NCI-H524 treated with DMSO at 0.1 percent for 48 hours (cell line): ENCODE measurements around the gene ADGRL2.
"Not testable (repeated sequence)": the region's sequence is repeated elsewhere in the genome, so short reads cannot be mapped to it uniquely, and the experiment has no call there.

Experiments used
- DNase-seq: peaks from one replicate; lab custom pipeline; 2025; lab: John Stamatoyannopoulos, UW

Gene ADGRL2

DNA sequence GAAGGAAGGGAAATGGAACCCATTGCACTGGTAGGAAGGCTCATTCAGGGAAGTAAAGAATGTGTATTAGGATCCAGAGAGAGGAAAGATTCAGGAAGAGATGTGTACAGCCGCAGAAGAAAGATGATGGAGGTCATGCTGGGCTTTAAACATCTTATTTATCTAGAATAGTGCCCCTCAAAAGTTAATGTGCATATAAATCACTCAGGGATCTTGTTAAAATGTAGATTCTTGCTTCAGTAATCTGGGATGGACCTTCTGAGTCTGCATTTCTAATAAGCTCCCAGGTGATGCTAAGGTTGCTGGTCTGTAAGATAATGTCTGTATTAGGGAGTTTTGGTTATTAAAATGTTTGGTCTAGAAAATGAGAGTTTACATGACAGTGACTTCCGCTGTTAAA, 46.3 kb downstream of the ADGRL2 start:
- no peak for DNase-seq

DNA sequence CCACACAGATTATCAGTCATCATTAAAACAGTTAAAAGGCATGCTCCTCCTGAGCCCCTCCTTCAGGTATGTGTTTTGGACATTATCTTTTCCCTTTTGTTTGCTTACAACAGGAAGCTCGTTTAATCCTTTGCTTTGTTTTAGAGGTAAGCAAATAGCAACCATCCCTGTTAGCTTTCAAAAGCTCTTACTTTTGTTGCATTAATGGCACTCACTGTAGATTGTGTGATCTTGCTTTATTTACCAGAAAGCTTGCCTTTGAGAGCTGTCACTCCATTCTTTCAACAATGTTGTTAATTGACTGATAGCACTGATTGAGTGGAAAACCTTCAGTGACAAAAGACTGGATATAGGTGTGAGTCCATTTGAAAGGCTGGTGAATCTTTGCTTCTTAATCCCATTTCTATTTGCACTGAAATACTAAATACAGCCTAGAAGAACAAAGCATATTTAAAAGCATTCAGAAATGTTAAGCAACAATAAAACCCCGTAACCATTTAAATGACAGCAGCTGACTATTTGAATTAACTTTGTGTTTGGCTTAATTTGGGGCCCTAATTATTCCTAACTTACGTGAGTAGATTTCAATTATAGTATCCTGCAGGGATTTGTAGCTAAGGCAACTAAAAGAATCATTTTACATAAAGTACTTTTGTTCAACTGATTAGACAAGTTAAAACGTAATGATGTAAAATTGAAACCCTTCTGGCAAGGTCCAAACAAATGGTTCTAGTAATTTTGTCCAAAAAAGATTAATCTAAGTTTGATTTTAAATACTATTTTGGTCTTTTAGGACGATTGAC, 48.3 kb downstream of the ADGRL2 start:
- no peak for DNase-seq

DNA sequence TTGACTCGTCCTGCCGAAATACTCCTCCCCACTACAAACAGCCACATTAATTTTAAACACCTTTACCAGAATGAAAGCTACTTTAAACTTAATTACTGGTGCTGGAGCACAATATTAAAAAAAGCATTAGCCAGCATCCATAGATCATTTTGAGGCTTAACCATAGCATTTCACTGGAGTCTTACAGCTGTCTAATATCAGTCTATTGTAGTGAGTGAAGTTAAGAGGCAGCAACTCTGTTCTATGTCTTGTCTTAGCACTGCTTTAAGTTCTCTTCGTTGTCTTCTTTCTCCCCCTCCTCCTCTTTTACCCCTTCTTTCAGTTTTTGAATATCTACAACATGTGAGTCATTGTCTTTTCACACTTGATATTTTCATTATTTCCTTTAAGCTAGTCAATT, 49.3 kb downstream of the ADGRL2 start:
- DNase-seq: no peak

- DNase-seq: no peak
These were observed 49.8 kb downstream of the ADGRL2 start for GRCh38 chr1:81850495-81850894.

DNA sequence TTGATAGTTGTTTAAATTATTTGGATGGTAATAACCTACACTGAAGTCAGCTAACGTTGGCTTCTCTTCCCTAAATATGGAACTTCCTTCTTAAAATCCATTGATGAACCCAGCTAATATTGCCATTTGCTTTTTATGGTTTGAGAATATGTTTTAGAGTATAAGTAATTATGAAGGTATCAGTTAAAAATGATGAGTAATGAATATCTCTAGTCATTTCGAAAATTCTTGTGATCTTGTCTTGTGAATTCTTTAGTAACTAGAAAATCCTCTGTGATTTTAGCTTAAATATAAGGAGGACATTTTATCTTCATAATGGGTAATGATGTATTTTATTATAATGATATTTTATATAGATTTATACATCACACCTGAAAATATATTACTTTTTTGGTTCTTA, 50.5 kb downstream of the ADGRL2 start:
- DNase-seq: no peak

DNA sequence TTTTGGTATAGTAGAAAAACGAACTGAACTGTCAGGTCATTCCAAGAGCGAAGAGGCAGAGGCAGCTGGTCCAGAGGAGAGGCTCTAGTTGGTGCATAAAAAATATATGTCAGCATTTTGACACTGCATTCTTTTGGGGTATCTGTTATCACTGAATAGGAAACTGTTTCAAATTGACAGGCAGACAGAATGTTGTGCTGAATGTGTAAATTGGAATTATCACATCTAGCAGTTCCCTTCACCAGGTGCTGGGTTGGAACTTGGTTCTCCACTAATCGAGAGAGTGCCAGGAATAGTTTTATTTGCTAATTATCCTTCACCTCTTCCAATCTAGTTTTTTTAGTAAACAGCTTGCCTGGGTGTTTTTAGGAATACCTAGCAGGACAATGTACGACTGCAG, 52.2 kb downstream of the ADGRL2 start:
- DNase-seq: no peak

DNA sequence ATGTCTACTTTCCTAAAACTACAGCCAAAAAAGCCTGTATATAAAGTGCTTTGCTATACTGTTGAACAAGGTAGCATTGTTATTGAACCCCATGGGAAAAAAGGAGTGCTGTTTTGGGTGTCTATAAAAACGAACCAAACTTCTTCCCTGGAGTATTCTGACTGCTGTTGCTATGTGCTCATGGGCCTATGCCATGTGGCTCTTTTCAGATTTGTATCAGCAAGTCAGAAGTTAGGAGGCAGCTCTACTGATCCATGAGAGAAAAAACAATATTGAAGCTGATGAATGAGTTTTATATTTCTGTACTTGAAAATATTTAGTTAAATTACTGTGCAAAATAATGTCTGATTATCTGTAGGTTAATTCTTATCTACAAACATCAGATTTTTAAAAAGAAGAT, 66.5 kb downstream of the ADGRL2 start:
- no peak for DNase-seq

DNA sequence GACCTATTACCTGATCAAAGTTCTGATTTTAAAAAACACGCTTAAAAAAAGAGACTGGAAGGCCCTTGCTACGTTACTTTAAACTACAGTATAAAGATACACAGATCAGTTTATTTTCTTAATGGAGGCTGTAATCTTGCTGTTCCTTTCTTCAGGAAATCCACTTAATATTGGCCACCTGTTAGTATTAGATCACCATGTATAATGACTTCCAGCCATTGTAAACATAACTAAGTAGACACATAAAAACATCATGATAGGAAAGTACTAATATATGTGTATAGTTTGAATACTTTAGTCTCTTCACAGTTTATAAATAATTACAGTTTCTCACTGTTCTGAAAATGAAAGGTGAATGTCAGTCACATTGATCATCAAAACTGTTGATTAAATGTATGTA, 68.6 kb downstream of the ADGRL2 start:
- peak; percentile 1 for DNase-seq

DNA sequence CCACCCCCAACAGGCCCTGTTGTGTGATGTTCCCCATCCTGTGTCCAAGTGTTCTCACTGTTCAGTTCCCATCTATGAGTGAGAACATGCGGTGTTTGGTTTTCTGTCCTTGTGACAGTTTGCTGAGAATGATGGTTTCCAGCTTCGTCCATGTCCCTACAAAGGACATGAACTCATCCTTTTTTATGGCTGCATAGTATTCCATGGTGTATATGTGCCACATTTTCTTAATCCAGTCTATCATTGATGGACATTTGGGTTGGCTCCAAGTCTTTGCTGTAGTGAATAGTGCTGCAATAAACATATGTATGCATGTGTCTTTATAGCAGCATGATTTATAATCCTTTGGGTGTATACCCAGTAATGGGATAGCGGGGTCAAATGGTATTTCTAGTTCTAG, 70.4 kb downstream of the ADGRL2 start:
- not testable (repeated sequence) for DNase-seq

GRCh38 chr1:81873946-81874345, 73.2 kb downstream of the ADGRL2 start:
- DNase-seq: no peak

GRCh38 chr1:81874461-81874860, 73.7 kb downstream of the ADGRL2 start:
- no peak for DNase-seq

DNA sequence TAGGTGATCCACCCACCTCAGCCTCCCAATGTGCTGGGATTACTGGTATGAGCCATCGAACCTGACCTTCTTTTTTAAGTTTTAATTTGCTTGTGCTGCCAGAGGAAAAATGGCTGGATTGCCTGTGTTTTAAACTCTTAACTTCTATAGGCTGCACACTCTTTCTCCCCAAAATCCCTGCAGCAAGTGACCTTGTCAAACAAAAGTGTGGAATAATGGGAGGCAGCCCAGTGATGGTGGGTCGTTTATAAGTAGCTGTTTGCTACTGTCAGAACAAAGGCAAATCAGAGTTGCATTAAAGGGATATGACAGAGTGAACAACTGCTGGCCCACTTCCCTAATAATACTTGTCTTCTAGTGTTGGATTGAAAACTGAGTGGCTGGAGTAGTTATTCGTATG, 74.2 kb downstream of the ADGRL2 start:
- DNase-seq: no peak

DNA sequence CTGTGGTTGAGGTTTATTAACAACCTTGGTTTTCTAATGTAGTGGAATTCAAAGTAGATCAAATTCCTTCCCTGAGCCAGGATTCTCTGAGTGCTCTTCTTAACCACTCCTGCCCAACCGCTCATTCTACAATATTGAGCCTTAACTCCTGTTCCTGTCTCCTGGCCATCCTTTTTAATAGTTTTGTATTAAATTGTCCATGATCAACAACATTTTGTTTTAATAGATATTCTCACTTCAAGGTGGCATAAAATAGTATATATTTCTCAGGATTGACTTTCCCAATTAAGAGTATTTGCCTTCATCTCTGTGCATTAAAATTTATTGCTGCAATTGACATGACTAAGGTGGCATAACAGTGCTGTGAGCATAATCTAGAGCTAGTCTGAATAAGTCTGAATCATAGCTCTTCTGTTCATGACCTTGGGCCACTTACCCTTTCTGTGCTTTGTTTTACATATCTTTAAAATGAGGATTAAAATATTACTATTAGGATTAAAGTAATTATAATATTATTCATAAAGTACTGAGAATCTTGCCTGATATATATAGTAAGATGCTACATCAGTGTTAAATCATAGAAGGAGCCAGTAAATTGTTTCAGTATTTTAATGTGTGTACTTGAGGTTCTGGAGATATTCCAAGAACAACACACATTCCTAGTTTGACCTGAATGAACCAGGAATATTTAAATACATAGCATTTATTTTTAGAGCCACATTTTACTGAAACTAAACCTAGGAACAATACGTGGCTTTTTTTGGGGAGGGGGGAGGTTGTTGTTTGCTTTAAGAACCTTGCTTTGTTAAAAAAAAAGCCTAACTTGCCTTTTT, 76.4 kb downstream of the ADGRL2 start:
- DNase-seq: no peak

- DNase-seq: no peak
These were observed 77.2 kb downstream of the ADGRL2 start for GRCh38 chr1:81877940-81878339.

DNA sequence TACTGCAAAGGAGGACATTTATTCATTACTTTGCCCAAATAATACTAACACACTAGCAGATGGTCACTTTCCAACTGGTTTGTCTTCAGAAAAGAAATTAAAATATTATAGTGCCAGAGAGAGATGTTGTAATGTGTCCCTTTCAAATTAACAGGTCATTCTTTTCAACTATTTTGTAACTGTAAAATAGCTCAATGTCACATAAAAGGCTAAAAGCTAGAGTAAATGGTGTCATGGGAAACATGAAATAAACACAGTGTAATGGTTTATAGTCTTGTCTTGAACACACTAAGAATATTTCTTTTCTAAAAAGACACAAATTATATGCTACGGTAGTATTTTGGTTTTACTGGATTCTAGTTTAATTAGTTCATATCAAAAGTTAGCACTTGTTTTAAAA, 77.8 kb downstream of the ADGRL2 start:
- no peak for DNase-seq

GRCh38 chr1:81880781-81881180, 80.0 kb downstream of the ADGRL2 start:
- DNase-seq: no peak

DNA sequence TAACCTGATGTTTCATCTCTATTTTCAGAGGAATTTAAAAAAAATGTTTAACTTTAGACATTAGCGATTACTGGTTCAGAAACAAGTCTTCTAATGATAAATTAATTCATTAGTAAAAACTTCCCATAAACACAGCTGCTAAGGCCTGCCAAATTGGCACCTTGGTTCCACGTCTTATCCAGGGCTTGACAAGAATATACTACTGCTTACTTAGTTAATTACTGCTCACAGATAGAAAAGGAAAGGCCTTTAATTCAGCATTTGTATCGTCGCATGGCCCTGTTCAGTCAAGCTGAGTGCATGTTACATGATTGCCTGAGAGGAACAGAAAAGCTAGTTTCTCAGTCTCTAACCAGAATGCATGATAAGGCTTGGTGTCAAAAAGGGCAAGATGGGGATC, 84.6 kb downstream of the ADGRL2 start:
- no peak for DNase-seq

DNA sequence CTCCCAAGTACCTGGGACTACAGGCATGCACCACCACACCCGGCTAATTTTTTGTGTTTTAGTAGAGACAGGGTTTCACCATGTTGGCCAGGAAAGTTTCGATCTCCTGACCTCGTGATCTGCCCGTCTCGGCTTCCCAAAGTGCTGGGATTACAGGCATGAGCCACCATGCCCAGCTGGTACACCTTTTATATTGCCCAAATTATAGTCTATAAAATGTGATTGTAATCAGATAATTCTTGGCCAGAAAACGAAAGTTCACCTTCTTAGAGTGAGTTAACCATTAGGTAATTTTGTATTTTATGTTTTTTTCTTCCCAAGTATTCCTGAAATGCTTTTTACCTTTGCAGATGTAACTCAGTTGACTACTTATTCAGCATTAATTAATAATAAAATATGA, 85.6 kb downstream of the ADGRL2 start:
- DNase-seq: not testable (repeated sequence)

DNA sequence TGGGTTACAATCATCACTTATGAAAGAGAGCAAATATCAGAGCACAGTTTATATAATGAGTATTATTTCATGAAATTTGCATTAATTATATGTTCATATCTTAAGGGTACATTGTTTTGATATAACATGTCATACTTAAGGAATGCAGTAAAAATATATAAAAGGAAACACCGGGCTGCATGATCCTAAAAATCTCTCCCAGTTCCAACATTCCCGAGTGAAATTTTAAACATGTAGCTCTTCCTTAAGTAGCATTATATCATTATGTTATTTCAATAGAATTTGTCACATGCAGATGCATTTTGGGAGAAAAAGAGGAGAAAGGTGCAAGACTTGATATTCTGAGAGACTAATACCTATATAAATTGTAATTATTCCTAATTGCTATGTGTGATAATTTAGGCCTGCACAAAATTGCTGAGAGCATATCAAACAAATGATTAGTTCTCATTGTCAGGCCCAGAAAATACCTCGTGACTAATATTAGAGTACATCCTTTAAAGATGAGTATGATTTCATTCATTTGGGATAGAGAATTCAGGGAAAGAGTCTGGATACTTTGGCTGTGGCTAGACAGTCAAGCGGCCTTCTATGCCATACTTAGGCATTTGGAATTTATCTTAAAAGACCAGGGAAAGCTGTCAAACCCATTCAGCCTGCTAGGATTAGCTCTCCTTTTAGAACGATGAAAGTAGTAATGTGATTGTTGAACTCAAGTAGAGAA, 86.8 kb downstream of the ADGRL2 start:
- DNase-seq: no peak

DNA sequence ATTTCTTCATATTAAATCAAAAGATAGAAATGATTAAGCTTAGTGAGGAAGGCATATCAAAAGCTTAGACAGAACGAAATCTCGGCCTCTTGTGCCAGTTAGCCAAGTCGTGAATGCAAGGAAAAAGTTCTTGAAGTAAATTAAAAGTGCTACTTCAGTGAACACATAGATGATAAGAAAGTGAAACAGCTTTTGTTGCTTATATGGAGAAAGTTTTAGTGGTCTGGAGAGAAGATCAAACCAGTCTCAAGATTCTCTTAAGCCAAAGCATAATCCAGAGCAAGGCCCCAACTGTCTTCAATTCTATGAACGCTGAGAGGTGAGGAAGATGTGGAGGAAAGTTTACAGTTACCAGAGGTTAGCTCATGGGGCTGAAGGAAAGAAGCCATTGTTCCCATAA, 88.4 kb downstream of the ADGRL2 start:
- no peak for DNase-seq

- DNase-seq: no peak
These were observed 94.1 kb downstream of the ADGRL2 start for GRCh38 chr1:81894867-81895266.

DNA sequence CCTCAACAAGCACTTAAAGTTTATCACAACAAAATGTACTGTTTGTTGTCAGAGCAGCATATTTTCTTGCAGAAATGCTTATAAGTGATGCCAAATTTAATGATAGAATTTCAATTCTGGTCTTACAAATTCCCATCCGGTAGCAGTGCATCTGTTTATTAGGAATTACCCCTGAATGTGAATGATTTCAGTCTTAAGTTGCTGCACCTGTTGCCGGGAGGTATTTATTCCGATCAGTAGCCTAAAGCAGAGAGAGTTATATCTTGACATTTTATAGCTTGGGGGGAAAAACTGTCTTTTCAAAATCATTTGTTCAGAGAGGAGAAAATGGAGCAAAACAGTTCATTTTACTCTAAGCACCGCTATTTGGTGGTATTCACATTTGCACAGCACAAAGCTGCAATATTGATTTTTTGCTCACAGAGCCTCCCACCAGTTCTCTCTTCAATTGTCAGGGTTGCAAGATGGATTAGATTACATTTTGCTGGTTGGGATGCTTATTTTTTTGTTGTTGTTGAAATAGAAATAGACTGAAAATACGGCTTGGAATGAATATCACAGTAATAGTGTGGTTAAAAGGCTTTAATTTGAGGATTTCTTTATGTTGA, 98.6 kb downstream of the ADGRL2 start:
- DNase-seq: no peak
